WTC11 (cell line): Measurements from ENCODE around the gene BCL11B. TPM values are rescaled to one million over a fixed set of nuclear protein-coding genes. Genes with fewer than 3 reads are reported as not detected.

Source experiments
- ATAC-seq: fragments of 200-7000 bp; cut with Tn5 transposase; 2 replicates; pipeline ENCODE4 v1.10.0; 2021; ENCODE audit warnings: mild to moderate bottlenecking, moderate library complexity
- CTCF ChIA-PET: fragments of 300-600 bp; sonication (Branson Sonifier 250); formaldehyde crosslinking; loops from one replicate; lab custom pipeline; 2021; ENCODE audit warnings: antibody characterized with exemption; lab: Charles Lee
- POLR2A ChIA-PET: fragments of 350-600 bp; sonication (Branson Sonifier 250); formaldehyde crosslinking; loops from one replicate; lab custom pipeline; 2021; ENCODE audit warnings: antibody characterized with exemption; lab: Charles Lee
- DNase-seq: peaks from one replicate; pipeline ENCODE4 v3.0.0; 2021; ENCODE audit warnings: low spot score
- H3K27ac Mint-ChIP-seq: 2 replicates; pipeline ENCODE4 v1.8.0; 2021; ENCODE audit warnings: mixed read lengths
- H3K27me3 Mint-ChIP-seq: 2 replicates; pipeline ENCODE4 v1.8.0; 2021; ENCODE audit warnings: low read depth, mild to moderate bottlenecking, moderate library complexity, mixed read lengths
- H3K36me3 Mint-ChIP-seq: 2 replicates; pipeline ENCODE4 v1.8.0; 2021; ENCODE audit warnings: mixed read lengths
- H3K4me1 Mint-ChIP-seq: 2 replicates; pipeline ENCODE4 v1.8.0; 2022; ENCODE audit warnings: mixed read lengths
- H3K4me3 Mint-ChIP-seq: 2 replicates; pipeline ENCODE4 v1.8.0; 2021; ENCODE audit warnings: mild to moderate bottlenecking, moderate library complexity, mixed read lengths
- H3K9me3 Mint-ChIP-seq: 2 replicates; pipeline ENCODE4 v1.8.0; 2021; ENCODE audit warnings: mixed read lengths
- PRDM15 ChIP-seq: sonication (generic); formaldehyde crosslinking; IDR thresholded peaks from 2 replicates; pipeline ENCODE4 v1.8.0; 2022; ENCODE audit warnings: missing genetic modification reagents
- SP1 ChIP-seq: sonication (generic); formaldehyde crosslinking; conservative IDR thresholded peaks from 2 replicates; pipeline ENCODE4 v1.8.1; 2022; ENCODE audit warnings: missing genetic modification reagents
- total RNA-seq: library from RNA; stranded (reverse); gene quantifications from 3 replicates; pipeline ENCODE4 v1.2.3, GENCODE V29; 2021

BCL11B gene
- total RNA-seq, 1 experiment from 2014 or later, result 9.1 TPM

GRCh38 chr14:99119554-99120525 lies 152.2 kb downstream of the BCL11B start:
- Mint-ChIP-seq H3K4me1 (peaks cover 19% of the 10 kb centered on the region), H3K27me3 (peaks cover 17% of the 10 kb centered on the region), H3K27ac (no peak overlapping the region), H3K9me3 (no peaks in the 10 kb centered on the region), H3K36me3 (no peaks in the 10 kb centered on the region), H3K4me3 (no peak overlapping the region)
- ChIA-PET CTCF (interaction anchor here (0.6 to 0.7 kb wide), 3 partner anchors 102 to 967 kb away, joined by 3 read pairs; no protein-coding TSS in a partner anchor), POLR2A (interaction anchor here (0.5 kb wide), 1 partner anchor 18 kb away, joined by 3 read pairs; no protein-coding TSS in a partner anchor)
- ATAC-seq, result no peak
- TF ChIP-seq SP1 (CRISPR knock-in tag), result no peak
- TF ChIP-seq PRDM15, result peak; percentile 76
- no peak for DNase-seq

Other genes starting within 250 kb of the BCL11B start
- gene SETD3, start 208.7 kb upstream of the BCL11B start, total RNA-seq, result 46.9 to 53.1 TPM (median 49.3 TPM) in 3 replicates
- gene CCNK, start 209.2 kb upstream of the BCL11B start, total RNA-seq, result 70.1 to 84.7 TPM (median 70.3 TPM) in 3 replicates